GM15510 (cell line): Measurements from ENCODE around the gene INCENP.

Experiments used
- POLR2A ChIP-seq: IDR thresholded peaks from 3 replicates; pipeline ENCODE4 v1.6.1; 2011; ENCODE audit warnings: borderline replicate concordance; ENCODE audit not compliant: insufficient read length; ENCODE audit errors: extremely low read depth

Gene INCENP

GRCh38 chr11:62143727-62144126 lies 19.9 kb downstream of the INCENP start:
- no peak for TF ChIP-seq POLR2A

- no peak for TF ChIP-seq POLR2A
These were observed 20.9 kb downstream of the INCENP start for GRCh38 chr11:62144641-62145255.

GRCh38 chr11:62145261-62145871 lies 21.6 kb downstream of the INCENP start:
- TF ChIP-seq POLR2A, result no peak

GRCh38 chr11:62146476-62147200 lies 22.8 kb downstream of the INCENP start:
- TF ChIP-seq POLR2A, result no peak

GRCh38 chr11:62147545-62147944 lies 23.7 kb downstream of the INCENP start:
- TF ChIP-seq POLR2A, result no peak

- TF ChIP-seq POLR2A, result no peak
These were observed 24.6 kb downstream of the INCENP start for GRCh38 chr11:62148271-62148980.

GRCh38 chr11:62149986-62150886 lies 26.4 kb downstream of the INCENP start:
- TF ChIP-seq POLR2A, result no peak

GRCh38 chr11:62150887-62151736 lies 27.3 kb downstream of the INCENP start:
- TF ChIP-seq POLR2A, result no peak

- TF ChIP-seq POLR2A, result no peak
These were observed 27.9 kb downstream of the INCENP start for GRCh38 chr11:62151737-62152102.

- TF ChIP-seq POLR2A, result no peak
These were observed 28.7 kb downstream of the INCENP start for GRCh38 chr11:62152245-62153086.

- TF ChIP-seq POLR2A, result no peak
These were observed 29.2 kb downstream of the INCENP start for GRCh38 chr11:62153087-62153395.

- TF ChIP-seq POLR2A, result no peak
These were observed 29.8 kb downstream of the INCENP start for GRCh38 chr11:62153617-62154016.

GRCh38 chr11:62157603-62158002 lies 33.8 kb downstream of the INCENP start:
- TF ChIP-seq POLR2A, result no peak
